ENCODE data around the gene TRAP1.
A peak's percentile ranks its signal among the peaks of the same experiment; 100 is the strongest.

The TRAP1 gene

DNA sequence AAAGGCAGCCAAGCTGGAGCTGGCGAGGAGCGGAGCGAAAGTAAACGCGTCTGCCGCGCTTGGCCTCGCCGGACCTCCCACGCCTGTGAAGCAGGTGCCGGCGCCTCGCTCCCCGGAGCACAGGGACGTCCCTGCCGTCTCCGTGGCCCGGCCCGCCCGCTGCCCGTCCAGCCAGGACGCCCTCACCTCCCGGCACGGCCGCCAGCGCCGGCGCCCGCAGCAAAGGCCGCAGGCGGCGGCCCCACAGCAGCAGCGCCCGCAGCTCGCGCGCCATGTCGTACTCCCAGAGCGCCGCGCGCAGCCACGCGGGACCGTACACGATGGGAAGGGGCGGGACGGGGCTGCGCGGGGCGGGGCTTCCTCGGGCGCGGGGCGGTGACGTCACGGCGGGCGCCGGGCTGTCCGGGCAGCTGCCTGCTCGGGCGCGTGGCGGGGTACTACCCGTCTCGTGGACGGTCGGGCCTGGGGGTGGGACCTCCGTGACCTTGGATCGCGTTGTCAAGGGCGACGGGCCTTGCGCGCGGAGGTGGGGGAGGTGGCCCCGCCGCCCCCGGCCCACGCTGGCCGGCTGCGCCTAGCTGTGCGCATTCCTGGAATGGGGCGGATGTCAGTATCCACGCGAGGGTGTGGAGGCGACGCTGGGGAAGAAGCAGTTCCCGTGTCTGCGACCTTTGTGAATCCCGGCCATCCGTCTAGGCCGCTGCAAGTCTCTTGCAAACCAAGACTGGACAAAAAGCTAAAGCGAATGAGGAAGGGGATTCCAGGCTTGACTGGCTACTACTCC lies at the start of gene TRAP1:
TSS of gene TRAP1 (minus strand) at position 290 of the 784 bp plus-strand sequence. CDS start at position 274, 16 bp downstream.
- peak; percentile 86 for DNase-seq (ENCODE audit: insufficient read length, low spot score)
- peak; percentile 84 for FAIRE-seq

- FAIRE-seq (no peak), DNase-seq (ENCODE audit: insufficient read length, low spot score) (no peak)
Observed at GRCh38 chr16:3766177-3766576, 48.9 kb upstream of the TRAP1 start.

- FAIRE-seq (no peak), DNase-seq (ENCODE audit: insufficient read length, low spot score) (no peak)
Observed at GRCh38 chr16:3764409-3764808, 47.1 kb upstream of the TRAP1 start.

GRCh38 chr16:3762107-3762750 lies 44.9 kb upstream of the TRAP1 start:
- FAIRE-seq (no peak), DNase-seq (ENCODE audit: insufficient read length, low spot score) (no peak)

DNA sequence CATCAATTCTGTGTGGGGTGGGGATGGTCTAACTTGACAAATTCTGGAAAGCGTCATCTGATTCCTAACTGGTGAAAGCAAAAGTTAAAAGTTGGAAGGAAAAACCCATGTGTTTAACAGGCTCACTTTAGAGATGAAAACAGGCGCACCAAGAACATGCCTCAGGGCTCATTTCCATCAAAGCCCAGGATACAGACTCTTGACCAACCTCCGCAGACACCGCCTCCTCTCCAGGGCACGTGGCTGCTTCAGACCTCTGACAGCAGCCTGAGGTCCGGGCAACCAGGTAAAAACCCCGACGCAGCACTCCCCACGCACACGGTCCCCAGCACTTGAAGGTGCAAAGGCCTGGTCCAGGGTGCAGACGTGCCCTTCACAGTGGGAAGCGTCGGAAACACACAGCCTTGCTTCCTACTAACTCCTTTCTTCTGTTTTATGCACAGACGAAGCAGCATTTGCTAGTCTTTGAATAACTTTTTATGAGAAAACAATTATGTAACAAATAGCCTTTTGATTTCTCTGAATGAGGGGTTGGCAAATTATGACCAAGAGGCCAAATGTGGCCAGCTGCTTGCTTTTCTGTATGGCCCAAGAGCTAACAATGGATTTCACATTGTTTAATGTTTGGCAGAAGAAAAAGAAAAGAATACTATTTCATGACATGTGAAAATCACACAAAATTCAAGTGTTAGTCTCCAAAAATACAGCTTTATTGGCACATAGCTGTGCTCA lies 44.2 kb upstream of the TRAP1 start:
- FAIRE-seq (no peak), DNase-seq (ENCODE audit: insufficient read length, low spot score) (no peak)

DNA sequence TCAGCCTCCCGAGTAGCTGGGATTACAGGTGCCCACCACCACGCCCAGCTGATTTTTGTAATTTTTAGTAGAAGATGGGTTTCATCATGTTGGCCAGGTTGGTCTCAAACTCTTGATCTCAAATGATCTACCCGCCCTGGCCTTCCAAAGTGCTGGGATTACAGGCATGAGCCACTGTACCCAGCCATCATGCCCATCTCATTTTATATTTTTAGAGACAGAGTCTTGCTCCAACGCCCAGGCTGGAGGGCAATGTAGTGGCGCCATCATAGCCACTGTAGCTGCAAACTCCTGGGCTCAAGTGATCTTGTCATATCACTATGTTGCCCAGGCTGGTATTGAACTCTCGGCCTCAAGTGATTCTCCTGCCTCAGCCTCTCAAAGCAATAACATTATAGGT lies 43.2 kb upstream of the TRAP1 start:
- no peak for DNase-seq (ENCODE audit: insufficient read length, low spot score)
- FAIRE-seq = no peak

DNA sequence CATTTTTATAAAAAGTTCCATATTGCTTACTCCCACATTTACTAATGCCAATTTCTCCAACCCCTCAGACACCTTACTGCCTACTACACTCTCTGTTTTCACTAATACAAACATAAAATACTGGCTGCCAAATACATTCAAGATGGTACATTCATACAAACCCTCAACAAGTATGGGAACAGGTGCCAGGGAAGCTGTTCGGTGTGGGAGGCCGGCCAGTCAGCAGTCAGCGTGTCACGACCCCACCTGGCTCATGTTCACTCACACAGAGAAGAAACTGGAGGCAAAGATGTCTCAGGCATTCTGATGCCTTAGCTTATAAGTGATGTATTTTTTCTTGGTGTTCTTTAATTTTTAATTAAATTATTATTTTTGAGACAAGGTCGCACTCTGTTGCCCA lies 42.4 kb upstream of the TRAP1 start:
- DNase-seq (ENCODE audit: insufficient read length, low spot score) = no peak
- no peak for FAIRE-seq

DNA sequence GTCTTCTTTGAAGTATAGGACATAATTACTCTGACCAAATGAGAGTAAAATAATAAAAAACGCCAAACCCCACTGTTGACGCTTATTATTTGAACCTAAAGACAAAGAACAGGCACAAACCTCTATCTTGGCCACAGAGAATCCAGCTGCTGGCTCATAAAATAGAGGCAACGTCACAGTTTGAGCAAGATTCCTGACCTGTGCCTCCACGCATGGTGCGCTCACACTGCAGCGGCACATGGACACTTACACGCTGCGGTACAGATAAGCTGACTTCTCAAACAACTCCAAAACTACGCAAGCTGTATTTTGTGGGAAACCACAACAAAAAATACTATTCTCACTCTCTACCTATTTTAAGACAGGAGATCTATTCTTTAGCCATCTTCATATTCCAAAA lies 38.8 kb upstream of the TRAP1 start:
- DNase-seq (ENCODE audit: insufficient read length, low spot score) (no peak), FAIRE-seq (no peak)

- no peak for DNase-seq (ENCODE audit: insufficient read length, low spot score)
- no peak for FAIRE-seq
Observed at GRCh38 chr16:3755249-3755648, 37.9 kb upstream of the TRAP1 start.

- no peak for FAIRE-seq
- DNase-seq (ENCODE audit: insufficient read length, low spot score) = no peak
Observed at GRCh38 chr16:3754772-3755171, 37.4 kb upstream of the TRAP1 start.

DNA sequence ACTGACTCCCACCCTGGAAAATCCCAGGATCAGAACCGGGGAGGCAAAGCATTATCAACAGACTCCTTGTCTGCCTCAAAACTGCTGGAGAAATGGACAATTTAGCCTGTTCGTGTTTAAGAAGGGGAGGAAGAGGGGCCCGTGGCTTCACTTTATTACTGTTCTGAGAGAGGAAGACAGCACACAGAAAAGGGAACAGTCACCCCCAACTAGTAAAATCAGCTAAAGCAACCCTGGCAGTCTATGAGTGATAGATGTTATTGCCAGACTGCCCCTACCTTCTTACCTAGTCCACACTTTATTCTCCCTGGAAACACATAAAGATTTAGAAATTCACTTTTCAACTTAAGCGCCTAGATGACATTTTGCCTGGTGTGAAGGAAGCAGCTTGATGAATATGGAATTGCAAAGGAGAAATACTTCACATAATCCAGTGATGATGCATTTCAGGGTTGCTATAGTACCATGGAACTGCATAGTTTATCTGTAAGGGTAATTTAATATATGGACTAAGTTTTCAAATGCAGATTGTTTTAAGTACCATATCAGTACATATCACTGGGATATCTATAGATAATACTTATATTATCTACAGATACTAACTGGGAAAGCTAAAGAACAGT lies 36.9 kb upstream of the TRAP1 start:
- DNase-seq (ENCODE audit: insufficient read length, low spot score) = no peak

GRCh38 chr16:3752984-3753383 lies 35.7 kb upstream of the TRAP1 start:
- FAIRE-seq (no peak), DNase-seq (ENCODE audit: insufficient read length, low spot score) (no peak)

More for the DNA sequence above, 36.9 kb upstream of the TRAP1 start:
- FAIRE-seq = no peak

DNA sequence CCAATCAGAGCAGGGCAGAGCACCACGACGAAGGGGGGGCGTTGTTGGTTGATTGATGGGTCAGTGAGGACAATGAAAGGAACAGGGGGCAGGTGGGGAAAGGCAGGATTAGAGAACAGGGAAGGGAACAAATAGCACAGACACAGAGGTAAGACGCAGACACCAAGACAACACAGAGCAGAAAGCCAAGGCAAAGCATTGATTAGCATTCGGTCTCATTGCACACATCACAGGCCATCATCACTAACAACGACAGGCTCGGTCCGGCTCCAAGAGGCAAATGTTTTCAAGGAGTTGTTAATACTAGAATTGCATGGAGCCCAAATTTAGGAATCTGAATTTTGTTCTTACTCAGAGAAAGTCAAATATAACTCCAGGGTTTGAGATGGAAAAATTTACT lies 34.6 kb upstream of the TRAP1 start:
- no peak for DNase-seq (ENCODE audit: insufficient read length, low spot score)
- no peak for FAIRE-seq

- FAIRE-seq (no peak), DNase-seq (ENCODE audit: insufficient read length, low spot score) (no peak)
Observed at GRCh38 chr16:3748307-3748706, 31.0 kb upstream of the TRAP1 start.

DNA sequence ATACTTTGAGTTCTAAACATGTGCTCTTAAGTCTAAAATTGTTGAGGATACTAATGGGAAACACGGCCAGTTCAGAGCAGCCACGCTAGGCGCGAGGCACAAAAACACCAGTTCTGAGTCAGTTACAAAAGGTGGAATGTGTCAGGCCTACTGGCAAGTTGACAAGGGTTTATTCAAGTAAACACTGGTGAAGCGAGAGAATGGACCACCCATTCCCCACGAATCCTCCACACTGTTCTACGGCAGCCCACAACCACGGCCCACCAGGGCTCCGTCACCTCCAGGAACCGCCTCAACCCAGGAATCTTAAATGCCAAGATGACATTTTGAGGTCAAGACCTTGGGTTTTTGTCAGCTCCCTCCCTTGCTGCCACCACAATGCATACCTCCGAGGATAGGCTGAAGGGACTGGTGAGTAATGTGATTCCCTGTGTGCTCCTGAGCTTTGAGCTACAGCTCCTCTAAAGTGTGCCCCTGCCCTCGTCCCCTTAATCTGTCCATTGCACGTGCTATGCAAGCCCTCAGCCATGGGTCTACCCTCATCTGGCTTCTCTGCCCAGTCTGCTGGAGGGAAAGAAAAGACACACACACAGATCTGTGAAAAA lies 28.5 kb upstream of the TRAP1 start:
- no peak for DNase-seq (ENCODE audit: insufficient read length, low spot score)
- FAIRE-seq = no peak

DNA sequence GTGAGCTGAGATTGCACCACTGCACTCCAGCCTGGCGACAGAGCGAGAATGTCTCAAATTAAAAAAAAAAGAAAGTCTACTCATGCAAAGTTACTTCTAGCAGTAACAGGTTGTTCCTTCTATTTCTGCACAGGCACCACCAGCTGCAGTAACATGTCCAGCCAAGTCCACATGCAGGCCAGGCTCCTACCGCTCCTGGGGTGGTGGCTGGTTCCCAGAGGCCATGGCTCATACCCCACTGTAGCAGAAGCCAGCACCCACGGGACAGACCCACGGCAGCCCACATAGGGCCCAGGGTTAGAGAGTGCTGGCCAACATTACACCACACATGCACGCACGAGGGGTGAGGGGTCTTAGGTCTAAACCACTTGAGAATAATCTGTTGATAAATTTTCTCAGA lies 26.7 kb upstream of the TRAP1 start:
- DNase-seq (ENCODE audit: insufficient read length, low spot score) = no peak
- FAIRE-seq = no peak

GRCh38 chr16:3740934-3741333 lies 23.6 kb upstream of the TRAP1 start:
- DNase-seq (ENCODE audit: insufficient read length, low spot score) = no peak
- FAIRE-seq = no peak

DNA sequence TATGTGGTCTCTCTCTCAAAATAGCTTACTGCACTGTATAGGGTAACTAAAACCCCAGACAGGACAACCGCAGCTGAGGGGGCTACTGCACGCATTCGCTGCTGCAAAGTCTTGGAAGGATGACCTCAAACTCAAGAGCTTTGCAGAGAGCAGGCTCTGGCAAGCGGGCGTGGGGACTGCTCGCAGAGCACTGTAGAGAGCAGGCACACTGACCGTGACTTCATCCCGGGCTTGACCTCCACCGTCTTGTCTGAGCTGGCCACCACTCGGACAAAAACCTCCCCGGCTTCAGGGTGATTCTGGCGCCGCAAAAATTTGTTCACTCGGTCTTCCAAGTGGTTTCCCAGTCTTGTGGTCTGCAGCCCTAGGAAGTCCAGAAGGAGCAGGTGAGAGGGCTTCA lies 22.9 kb upstream of the TRAP1 start:
- no peak for DNase-seq (ENCODE audit: insufficient read length, low spot score)
- FAIRE-seq = no peak

GRCh38 chr16:3739636-3740035 lies 22.3 kb upstream of the TRAP1 start:
- no peak for FAIRE-seq

DNA sequence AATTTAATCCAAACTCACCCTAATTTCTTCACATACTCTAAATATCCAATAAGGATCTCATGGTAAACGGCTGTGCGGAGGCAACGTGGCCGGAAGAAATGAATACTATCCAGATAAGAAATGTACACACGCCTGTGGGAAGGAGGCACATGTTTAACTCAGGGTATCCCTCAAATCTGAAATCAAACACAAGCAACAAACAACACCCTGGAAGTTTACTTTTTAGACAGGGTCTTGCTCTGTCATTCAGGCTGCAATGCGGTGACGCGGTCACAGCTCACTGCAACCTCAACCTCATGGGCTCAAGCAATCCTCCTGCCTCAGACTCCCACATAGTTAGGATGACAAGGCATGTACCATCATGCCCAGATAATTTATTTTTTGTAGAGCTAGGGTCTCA lies 21.2 kb upstream of the TRAP1 start:
- DNase-seq (ENCODE audit: insufficient read length, low spot score) (no peak), FAIRE-seq (no peak)

More at GRCh38 chr16:3739636-3740035, 22.3 kb upstream of the TRAP1 start:
- DNase-seq (ENCODE audit: insufficient read length, low spot score) = no peak

GRCh38 chr16:3738128-3738527 lies 20.8 kb upstream of the TRAP1 start:
- FAIRE-seq (no peak), DNase-seq (ENCODE audit: insufficient read length, low spot score) (no peak)

Data from GM19239 (cell line).